Measurements from ENCODE around the gene CEP55. TPM values are rescaled to one million over a fixed set of nuclear protein-coding genes. Genes with fewer than 3 reads are reported as not detected.
A peak's percentile ranks its signal among the peaks of the same experiment; 100 is the strongest.

Gene CEP55
- total and polyA plus RNA-seq, 7 donors: 1.4 to 18.2 (median 1.8) TPM; not detected in 2

GRCh38 chr10:93560541-93560940 is 64.1 kb downstream of the CEP55 start:
- peak; percentile 36 for DNase-seq
- no peak overlapping the region for H3K4me3 ChIP-seq
- peaks cover 0 to 3% (median 0%) of the 10 kb centered on the region in 4 donors for H3K9me3 ChIP-seq
- no peak for TF ChIP-seq POLR2A (IDR thresholded peaks at IDR 0.05)
- TF ChIP-seq EP300 (IDR thresholded peaks at IDR 0.05): no peak
- TF ChIP-seq, protein P1, sequence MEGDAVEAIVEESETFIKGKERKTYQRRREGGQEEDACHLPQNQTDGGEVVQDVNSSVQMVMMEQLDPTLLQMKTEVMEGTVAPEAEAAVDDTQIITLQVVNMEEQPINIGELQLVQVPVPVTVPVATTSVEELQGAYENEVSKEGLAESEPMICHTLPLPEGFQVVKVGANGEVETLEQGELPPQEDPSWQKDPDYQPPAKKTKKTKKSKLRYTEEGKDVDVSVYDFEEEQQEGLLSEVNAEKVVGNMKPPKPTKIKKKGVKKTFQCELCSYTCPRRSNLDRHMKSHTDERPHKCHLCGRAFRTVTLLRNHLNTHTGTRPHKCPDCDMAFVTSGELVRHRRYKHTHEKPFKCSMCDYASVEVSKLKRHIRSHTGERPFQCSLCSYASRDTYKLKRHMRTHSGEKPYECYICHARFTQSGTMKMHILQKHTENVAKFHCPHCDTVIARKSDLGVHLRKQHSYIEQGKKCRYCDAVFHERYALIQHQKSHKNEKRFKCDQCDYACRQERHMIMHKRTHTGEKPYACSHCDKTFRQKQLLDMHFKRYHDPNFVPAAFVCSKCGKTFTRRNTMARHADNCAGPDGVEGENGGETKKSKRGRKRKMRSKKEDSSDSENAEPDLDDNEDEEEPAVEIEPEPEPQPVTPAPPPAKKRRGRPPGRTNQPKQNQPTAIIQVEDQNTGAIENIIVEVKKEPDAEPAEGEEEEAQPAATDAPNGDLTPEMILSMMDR (IDR thresholded peaks at IDR 0.05): no peak
- TF ChIP-seq POLR2AphosphoS5 (IDR thresholded peaks at IDR 0.05): no peak
- 84% methylated on average over 6 of the region's 6 CpGs for WGBS, 2 donors
- intact Hi-C loops (cut with DNase I): no loop called here
- H3K4me1 ChIP-seq: no peaks in the 10 kb centered on the region
- no peaks in the 10 kb centered on the region for H3K36me3 ChIP-seq
- no peak overlapping the region for H3K27ac ChIP-seq
- H3K27me3 ChIP-seq: peaks cover 0 to 8% (median 0%) of the 10 kb centered on the region in 3 donors

- no peak for TF ChIP-seq EP300 (IDR thresholded peaks at IDR 0.05)
- TF ChIP-seq, protein P1 (IDR thresholded peaks at IDR 0.05): no peak
- TF ChIP-seq POLR2AphosphoS5 (IDR thresholded peaks at IDR 0.05): no peak
- no peak for TF ChIP-seq POLR2A (IDR thresholded peaks at IDR 0.05)
- intact Hi-C loops (cut with DNase I): no loop called here
- 67 to 69% methylated on average over 3 of the region's 3 CpGs for WGBS, 2 donors
- H3K9me3 ChIP-seq: no peaks in the 10 kb centered on the region
- H3K27ac ChIP-seq: no peak overlapping the region
- peak; percentile 46 for DNase-seq
- peaks cover 14 to 50% (median 16%) of the 10 kb centered on the region in 3 donors for H3K27me3 ChIP-seq
- no peaks in the 10 kb centered on the region for H3K36me3 ChIP-seq
- H3K4me3 ChIP-seq: no peak overlapping the region
- H3K4me1 ChIP-seq: peaks cover 0 to 11% (median 9%) of the 10 kb centered on the region in 4 donors
Observed at GRCh38 chr10:93565446-93565845, 69.0 kb downstream of the CEP55 start.

DNA sequence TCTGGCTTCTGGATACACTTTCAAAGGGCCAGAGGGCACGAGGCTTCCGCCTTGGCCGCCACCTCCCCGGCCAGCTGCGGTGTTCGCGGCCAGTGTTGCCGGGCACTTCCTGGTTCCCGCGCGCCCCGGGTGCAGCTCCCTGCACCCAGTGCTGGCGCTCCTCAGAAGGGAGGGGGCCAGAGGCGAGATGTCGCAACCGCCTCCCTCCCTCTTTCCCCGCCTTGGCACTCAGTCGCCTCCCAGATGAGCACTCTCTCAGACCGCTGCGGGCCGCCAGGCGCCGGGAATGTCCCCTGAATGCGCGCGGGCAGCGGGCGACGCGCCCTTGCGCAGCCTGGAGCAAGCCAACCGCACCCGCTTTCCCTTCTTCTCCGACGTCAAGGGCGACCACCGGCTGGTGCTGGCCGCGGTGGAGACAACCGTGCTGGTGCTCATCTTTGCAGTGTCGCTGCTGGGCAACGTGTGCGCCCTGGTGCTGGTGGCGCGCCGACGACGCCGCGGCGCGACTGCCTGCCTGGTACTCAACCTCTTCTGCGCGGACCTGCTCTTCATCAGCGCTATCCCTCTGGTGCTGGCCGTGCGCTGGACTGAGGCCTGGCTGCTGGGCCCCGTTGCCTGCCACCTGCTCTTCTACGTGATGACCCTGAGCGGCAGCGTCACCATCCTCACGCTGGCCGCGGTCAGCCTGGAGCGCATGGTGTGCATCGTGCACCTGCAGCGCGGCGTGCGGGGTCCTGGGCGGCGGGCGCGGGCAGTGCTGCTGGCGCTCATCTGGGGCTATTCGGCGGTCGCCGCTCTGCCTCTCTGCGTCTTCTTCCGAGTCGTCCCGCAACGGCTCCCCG is 70.2 kb downstream of the CEP55 start, which contains the start of gene FFAR4:
Gene FFAR4 (plus strand): TSS at position 231 of the 842 bp plus-strand sequence. CDS start 56 bp downstream, at position 287.
- Histone ChIP-seq H3K27me3 (peaks cover 14 to 50% (median 16%) of the 10 kb centered on the region in 3 donors), H3K27ac (no peak within 1 kb of the TSS), H3K9me3 (no peaks in the 10 kb centered on the region), H3K4me3 (peak within 1 kb of the TSS in 3 of 4 donors; percentile 14 to 29 (median 23)), H3K4me1 (peaks cover 0 to 11% (median 9%) of the 10 kb centered on the region in 4 donors), H3K36me3 (no peaks in the 10 kb centered on the region)
- TF ChIP-seq EP300 (IDR thresholded peaks at IDR 0.05) (no peak), POLR2A (IDR thresholded peaks at IDR 0.05) (no peak), POLR2AphosphoS5 (IDR thresholded peaks at IDR 0.05) (no peak)
- TF ChIP-seq, protein P1 (IDR thresholded peaks at IDR 0.05): no peak
- 2 to 3% methylated on average over 85 of the region's 85 CpGs for WGBS, 2 donors
- intact Hi-C loops (cut with DNase I): no loop called here
- peak; percentile 60 for DNase-seq

GRCh38 chr10:93567277-93568104 is 71.1 kb downstream of the CEP55 start:
- Histone ChIP-seq H3K4me3 (peak overlapping the region in 3 of 4 donors; percentile 14 to 29 (median 23)), H3K27me3 (peaks cover 14 to 50% (median 16%) of the 10 kb centered on the region in 3 donors), H3K27ac (no peak overlapping the region), H3K36me3 (no peaks in the 10 kb centered on the region), H3K9me3 (no peaks in the 10 kb centered on the region), H3K4me1 (peaks cover 0 to 11% (median 9%) of the 10 kb centered on the region in 4 donors)
- DNase-seq: peak; percentile 45
- TF ChIP-seq POLR2A (IDR thresholded peaks at IDR 0.05): no peak
- TF ChIP-seq, protein P1 (IDR thresholded peaks at IDR 0.05): no peak
- no peak for TF ChIP-seq POLR2AphosphoS5 (IDR thresholded peaks at IDR 0.05)
- no peak for TF ChIP-seq EP300 (IDR thresholded peaks at IDR 0.05)
- 18 to 20% methylated on average over 33 of the region's 33 CpGs for whole genome bisulfite sequencing, 2 donors
- intact Hi-C loops (cut with DNase I): no loop called here

Measured in sigmoid colon (tissue), 7 donors.